HEK293 (cell line): ENCODE results near the gene TMPRSS6.

Experiments
- SETDB1 ChIP-seq: IDR thresholded peaks from one replicate; pipeline ENCODE4 v1.6.1; 2017; ENCODE audit warnings: mild to moderate bottlenecking, low read length, moderate library complexity, mixed read lengths; ENCODE audit not compliant: insufficient read length
- ZBTB17 ChIP-seq: fragments of 450-650 bp; formaldehyde crosslinking; IDR thresholded peaks from 2 replicates; pipeline ENCODE4 v1.5.1; 2016; ENCODE audit warnings: missing biosample characterization, missing genetic modification characterization
- ZNF121 ChIP-seq: fragments of 450-650 bp; formaldehyde crosslinking; IDR thresholded peaks from 2 replicates; pipeline ENCODE4 v1.5.1; 2016; ENCODE audit warnings: missing biosample characterization, missing genetic modification characterization
- ZNF146 ChIP-seq: fragments of 450-650 bp; formaldehyde crosslinking; IDR thresholded peaks from 2 replicates; pipeline ENCODE4 v1.5.1; 2016; ENCODE audit warnings: missing biosample characterization, missing genetic modification characterization
- ZNF530 ChIP-seq: fragments of 450-650 bp; formaldehyde crosslinking; IDR thresholded peaks from 2 replicates; pipeline ENCODE4 v1.5.1; 2016; ENCODE audit warnings: low read depth, missing biosample characterization, missing genetic modification characterization
- ZSCAN30 ChIP-seq: fragments of 450-650 bp; IDR thresholded peaks from 2 replicates; pipeline ENCODE4 v1.5.1; 2018; ENCODE audit warnings: missing biosample characterization, mild to moderate bottlenecking, missing genetic modification characterization, moderate library complexity
- TF ChIP-seq, protein P1 (sequence below): fragments of 450-650 bp; formaldehyde crosslinking; IDR thresholded peaks from 2 replicates; pipeline ENCODE4 v1.5.1; 2016; ENCODE audit warnings: missing biosample characterization, missing genetic modification characterization
- TF ChIP-seq, protein P2 (sequence below): fragments of 450-650 bp; formaldehyde crosslinking; IDR thresholded peaks from 2 replicates; pipeline ENCODE4 v1.5.1; 2017; ENCODE audit warnings: missing biosample characterization, missing genetic modification characterization
- TF ChIP-seq, protein P3 (sequence below): fragments of 450-650 bp; formaldehyde crosslinking; conservative IDR thresholded peaks from 2 replicates; pipeline ENCODE4 v1.5.1; 2016; ENCODE audit warnings: low read depth, missing biosample characterization, missing genetic modification characterization
- TF ChIP-seq, protein P4 (sequence below): fragments of 450-650 bp; formaldehyde crosslinking; IDR thresholded peaks from 2 replicates; pipeline ENCODE4 v1.5.1; 2016; ENCODE audit warnings: missing biosample characterization, missing genetic modification characterization

DNA sequence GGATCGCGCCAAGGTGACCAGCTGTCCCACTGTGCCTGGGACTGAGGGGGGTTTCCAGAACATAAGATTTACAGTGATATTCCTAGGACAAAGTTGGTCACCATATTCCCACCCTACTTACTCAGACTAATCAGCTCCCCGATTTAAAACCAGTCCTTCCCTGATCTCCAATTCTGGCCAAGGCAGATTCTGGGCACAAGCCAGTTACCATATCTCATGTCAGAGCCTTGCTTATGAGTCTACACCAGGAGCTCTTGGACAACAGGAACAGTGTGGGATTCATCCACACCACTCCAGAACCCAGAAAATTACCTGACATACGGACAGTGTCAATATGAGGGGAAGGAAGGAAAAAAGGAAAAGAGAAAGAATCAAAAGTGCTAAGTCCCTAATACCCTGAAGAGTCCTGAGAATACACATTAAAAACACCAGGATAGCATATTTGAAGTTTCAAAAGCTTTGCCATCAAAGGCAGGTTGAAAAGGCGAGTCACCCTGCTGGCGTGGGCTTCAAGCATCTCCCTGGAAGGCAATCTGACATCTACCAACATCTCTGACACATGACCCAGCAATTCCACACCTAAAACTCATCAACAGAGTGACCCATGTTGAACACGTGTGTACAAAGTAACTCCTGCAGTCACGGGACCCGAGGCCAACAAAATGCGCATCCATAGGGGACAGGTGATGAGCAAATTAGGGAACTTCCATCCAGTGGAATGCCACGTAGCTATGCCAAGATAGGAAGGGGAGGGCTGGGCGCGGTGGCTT lies 48.2 kb upstream of the TMPRSS6 start:
- TF ChIP-seq, protein P1, sequence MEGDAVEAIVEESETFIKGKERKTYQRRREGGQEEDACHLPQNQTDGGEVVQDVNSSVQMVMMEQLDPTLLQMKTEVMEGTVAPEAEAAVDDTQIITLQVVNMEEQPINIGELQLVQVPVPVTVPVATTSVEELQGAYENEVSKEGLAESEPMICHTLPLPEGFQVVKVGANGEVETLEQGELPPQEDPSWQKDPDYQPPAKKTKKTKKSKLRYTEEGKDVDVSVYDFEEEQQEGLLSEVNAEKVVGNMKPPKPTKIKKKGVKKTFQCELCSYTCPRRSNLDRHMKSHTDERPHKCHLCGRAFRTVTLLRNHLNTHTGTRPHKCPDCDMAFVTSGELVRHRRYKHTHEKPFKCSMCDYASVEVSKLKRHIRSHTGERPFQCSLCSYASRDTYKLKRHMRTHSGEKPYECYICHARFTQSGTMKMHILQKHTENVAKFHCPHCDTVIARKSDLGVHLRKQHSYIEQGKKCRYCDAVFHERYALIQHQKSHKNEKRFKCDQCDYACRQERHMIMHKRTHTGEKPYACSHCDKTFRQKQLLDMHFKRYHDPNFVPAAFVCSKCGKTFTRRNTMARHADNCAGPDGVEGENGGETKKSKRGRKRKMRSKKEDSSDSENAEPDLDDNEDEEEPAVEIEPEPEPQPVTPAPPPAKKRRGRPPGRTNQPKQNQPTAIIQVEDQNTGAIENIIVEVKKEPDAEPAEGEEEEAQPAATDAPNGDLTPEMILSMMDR (tag by site-specific recombination), result no peak
- TF ChIP-seq ZSCAN30 (tag by site-specific recombination) (no peak), ZBTB17 (tag by site-specific recombination) (no peak), ZNF146 (tag by site-specific recombination) (no peak), ZNF530 (tag by site-specific recombination) (no peak), SETDB1 (no peak), ZNF121 (no peak)
- TF ChIP-seq, protein P2, sequence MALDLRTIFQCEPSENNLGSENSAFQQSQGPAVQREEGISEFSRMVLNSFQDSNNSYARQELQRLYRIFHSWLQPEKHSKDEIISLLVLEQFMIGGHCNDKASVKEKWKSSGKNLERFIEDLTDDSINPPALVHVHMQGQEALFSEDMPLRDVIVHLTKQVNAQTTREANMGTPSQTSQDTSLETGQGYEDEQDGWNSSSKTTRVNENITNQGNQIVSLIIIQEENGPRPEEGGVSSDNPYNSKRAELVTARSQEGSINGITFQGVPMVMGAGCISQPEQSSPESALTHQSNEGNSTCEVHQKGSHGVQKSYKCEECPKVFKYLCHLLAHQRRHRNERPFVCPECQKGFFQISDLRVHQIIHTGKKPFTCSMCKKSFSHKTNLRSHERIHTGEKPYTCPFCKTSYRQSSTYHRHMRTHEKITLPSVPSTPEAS (tag by site-specific recombination), result no peak
- TF ChIP-seq, protein P3, sequence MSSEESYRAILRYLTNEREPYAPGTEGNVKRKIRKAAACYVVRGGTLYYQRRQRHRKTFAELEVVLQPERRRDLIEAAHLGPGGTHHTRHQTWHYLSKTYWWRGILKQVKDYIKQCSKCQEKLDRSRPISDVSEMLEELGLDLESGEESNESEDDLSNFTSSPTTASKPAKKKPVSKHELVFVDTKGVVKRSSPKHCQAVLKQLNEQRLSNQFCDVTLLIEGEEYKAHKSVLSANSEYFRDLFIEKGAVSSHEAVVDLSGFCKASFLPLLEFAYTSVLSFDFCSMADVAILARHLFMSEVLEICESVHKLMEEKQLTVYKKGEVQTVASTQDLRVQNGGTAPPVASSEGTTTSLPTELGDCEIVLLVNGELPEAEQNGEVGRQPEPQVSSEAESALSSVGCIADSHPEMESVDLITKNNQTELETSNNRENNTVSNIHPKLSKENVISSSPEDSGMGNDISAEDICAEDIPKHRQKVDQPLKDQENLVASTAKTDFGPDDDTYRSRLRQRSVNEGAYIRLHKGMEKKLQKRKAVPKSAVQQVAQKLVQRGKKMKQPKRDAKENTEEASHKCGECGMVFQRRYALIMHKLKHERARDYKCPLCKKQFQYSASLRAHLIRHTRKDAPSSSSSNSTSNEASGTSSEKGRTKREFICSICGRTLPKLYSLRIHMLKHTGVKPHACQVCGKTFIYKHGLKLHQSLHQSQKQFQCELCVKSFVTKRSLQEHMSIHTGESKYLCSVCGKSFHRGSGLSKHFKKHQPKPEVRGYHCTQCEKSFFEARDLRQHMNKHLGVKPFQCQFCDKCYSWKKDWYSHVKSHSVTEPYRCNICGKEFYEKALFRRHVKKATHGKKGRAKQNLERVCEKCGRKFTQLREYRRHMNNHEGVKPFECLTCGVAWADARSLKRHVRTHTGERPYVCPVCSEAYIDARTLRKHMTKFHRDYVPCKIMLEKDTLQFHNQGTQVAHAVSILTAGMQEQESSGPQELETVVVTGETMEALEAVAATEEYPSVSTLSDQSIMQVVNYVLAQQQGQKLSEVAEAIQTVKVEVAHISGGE, result no peak
- TF ChIP-seq, protein P4, sequence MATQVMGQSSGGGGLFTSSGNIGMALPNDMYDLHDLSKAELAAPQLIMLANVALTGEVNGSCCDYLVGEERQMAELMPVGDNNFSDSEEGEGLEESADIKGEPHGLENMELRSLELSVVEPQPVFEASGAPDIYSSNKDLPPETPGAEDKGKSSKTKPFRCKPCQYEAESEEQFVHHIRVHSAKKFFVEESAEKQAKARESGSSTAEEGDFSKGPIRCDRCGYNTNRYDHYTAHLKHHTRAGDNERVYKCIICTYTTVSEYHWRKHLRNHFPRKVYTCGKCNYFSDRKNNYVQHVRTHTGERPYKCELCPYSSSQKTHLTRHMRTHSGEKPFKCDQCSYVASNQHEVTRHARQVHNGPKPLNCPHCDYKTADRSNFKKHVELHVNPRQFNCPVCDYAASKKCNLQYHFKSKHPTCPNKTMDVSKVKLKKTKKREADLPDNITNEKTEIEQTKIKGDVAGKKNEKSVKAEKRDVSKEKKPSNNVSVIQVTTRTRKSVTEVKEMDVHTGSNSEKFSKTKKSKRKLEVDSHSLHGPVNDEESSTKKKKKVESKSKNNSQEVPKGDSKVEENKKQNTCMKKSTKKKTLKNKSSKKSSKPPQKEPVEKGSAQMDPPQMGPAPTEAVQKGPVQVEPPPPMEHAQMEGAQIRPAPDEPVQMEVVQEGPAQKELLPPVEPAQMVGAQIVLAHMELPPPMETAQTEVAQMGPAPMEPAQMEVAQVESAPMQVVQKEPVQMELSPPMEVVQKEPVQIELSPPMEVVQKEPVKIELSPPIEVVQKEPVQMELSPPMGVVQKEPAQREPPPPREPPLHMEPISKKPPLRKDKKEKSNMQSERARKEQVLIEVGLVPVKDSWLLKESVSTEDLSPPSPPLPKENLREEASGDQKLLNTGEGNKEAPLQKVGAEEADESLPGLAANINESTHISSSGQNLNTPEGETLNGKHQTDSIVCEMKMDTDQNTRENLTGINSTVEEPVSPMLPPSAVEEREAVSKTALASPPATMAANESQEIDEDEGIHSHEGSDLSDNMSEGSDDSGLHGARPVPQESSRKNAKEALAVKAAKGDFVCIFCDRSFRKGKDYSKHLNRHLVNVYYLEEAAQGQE (tag by site-specific recombination), result no peak
